Panc1 (cell line): Measurements from ENCODE around the gene IL10. TPM values are rescaled to one million over a fixed set of nuclear protein-coding genes. Genes with fewer than 3 reads are reported as not detected.

Source experiments
- ATAC-seq: fragments of 200-7000 bp; cut with Tn5 transposase; 2 replicates; pipeline ENCODE4 v1.9.1; 2020; ENCODE audit warnings: mild to moderate bottlenecking, moderate library complexity
- BruUV-seq: library from RNA; stranded (reverse); fragments of 400-500 nt; replicated peaks from 2 replicates; lab custom pipeline; 2021; lab: Mats Ljungman, UMichigan
- CTCF ChIA-PET: fragments of 300-600 bp; sonication (Branson Sonifier 250); formaldehyde crosslinking; loops from one replicate; lab custom pipeline; 2022; ENCODE audit warnings: antibody characterized with exemption; lab: Charles Lee
- POLR2A ChIA-PET: fragments of 300-600 bp; sonication (Branson Sonifier 250); formaldehyde crosslinking; loops from one replicate; lab custom pipeline; 2022; ENCODE audit warnings: antibody characterized with exemption; lab: Charles Lee
- DNase-seq: peaks from one replicate; pipeline ENCODE4 v3.0.0-alpha.2; 2010; ENCODE audit warnings: low read depth, low spot score
- H3K27ac ChIP-seq: 2 replicates; pipeline ENCODE4 v1.5.1; 2011; ENCODE audit warnings: mild to moderate bottlenecking, low read length, inconsistent platforms
- H3K27me3 ChIP-seq: fragments of 200-500 bp; sonication (Bioruptor generic); 2 replicates; pipeline ENCODE4 v1.6.0; 2014; ENCODE audit warnings: low read length, inconsistent platforms; ENCODE audit not compliant: control insufficient read depth, insufficient read depth
- H3K36me3 ChIP-seq: fragments of 200-500 bp; sonication (Bioruptor generic); 2 replicates; pipeline ENCODE4 v1.5.1; 2014; ENCODE audit warnings: inconsistent platforms, mild to moderate bottlenecking, low read length, moderate library complexity; ENCODE audit not compliant: control insufficient read depth, insufficient read depth
- H3K4me1 ChIP-seq: 2 replicates; pipeline ENCODE4 v1.5.1; 2011; ENCODE audit warnings: inconsistent platforms, mild to moderate bottlenecking, low read length, moderate library complexity; ENCODE audit not compliant: control insufficient read depth, insufficient read depth
- H3K4me3 ChIP-seq, 2 experiments: 2 replicates each; pipeline ENCODE4 v1.5.1; 2011 to 2012; ENCODE audit warnings: low read depth in 2 of 2, low read length in 2 of 2, mild to moderate bottlenecking in 2 of 2, inconsistent platforms in 1 of 2, moderate library complexity in 1 of 2
- H3K9me3 ChIP-seq: fragments of 200-500 bp; sonication (Bioruptor generic); 2 replicates; pipeline ENCODE4 v1.5.1; 2014; ENCODE audit warnings: low read depth, mild to moderate bottlenecking, inconsistent platforms, low read length, moderate library complexity; ENCODE audit not compliant: control insufficient read depth, insufficient read depth
- POLR2AphosphoS5 ChIP-seq: IDR thresholded peaks from 2 replicates; pipeline ENCODE4 v1.6.1; 2012; ENCODE audit warnings: mild to moderate bottlenecking, low read depth, low read length, moderate library complexity
- SIN3A ChIP-seq: IDR thresholded peaks from 2 replicates; pipeline ENCODE4 v1.6.1; 2012; ENCODE audit warnings: low read depth, mild to moderate bottlenecking, low read length, moderate library complexity, borderline replicate concordance; ENCODE audit not compliant: insufficient read depth
- TCF7L2 ChIP-seq: IDR thresholded peaks from 2 replicates; pipeline ENCODE4 v1.6.1; 2011; ENCODE audit warnings: mild to moderate bottlenecking, low read depth, low read length, inconsistent platforms
- in situ Hi-C: cut with HindIII; loops from 2 replicates; pipeline ENCODE4 v1.10.0; 2016; ENCODE audit warnings: low sequenced_read_pairs, low pct_unique_long_range_greater_than_20kb
- intact Hi-C: fragments of 100-400 bp; cut with micrococcal nuclease; formaldehyde crosslinking; loops from one replicate; pipeline ENCODE4 v1.10.0; 2022; ENCODE audit not compliant: unreplicated experiment
- total RNA-seq: library from RNA; stranded (reverse); gene quantifications from one replicate; pipeline ENCODE4 v1.2.1, GENCODE V29; 2021; ENCODE audit not compliant: unreplicated experiment
- TF ChIP-seq, protein P1 (sequence below): fragments of 450-650 bp; IDR thresholded peaks from 2 replicates; pipeline ENCODE4 v1.5.1; 2017; ENCODE audit warnings: mild to moderate bottlenecking
- TF ChIP-seq, protein P2 (sequence below), 2 experiments: IDR thresholded peaks; 2 replicates each; pipeline ENCODE4 v1.6.1; 2011 to 2012; ENCODE audit warnings: low read depth in 2 of 2, control low read depth in 1 of 2, low read length in 1 of 2, mild to moderate bottlenecking in 1 of 2, moderate library complexity in 1 of 2; ENCODE audit not compliant: insufficient read depth in 1 of 2

IL10 gene
- total RNA-seq, 1 experiment from 2014 or later, result not detected

- Histone ChIP-seq H3K27ac (no peak overlapping the region), H3K9me3 (no peaks in the 10 kb centered on the region), H3K4me3 (no peak overlapping the region), H3K4me1 (no peaks in the 10 kb centered on the region), H3K36me3 (no peaks in the 10 kb centered on the region), H3K27me3 (no peaks in the 10 kb centered on the region)
- ChIA-PET CTCF (interaction anchor here (0.5 to 2.3 kb wide), 6 partner anchors 71 to 247 kb away, joined by 3 to 8 read pairs (median 4); partner anchors contain the start of gene DYRK3), POLR2A (no interaction called here)
- peak; percentile 74 for ATAC-seq
- TF ChIP-seq, protein P1, sequence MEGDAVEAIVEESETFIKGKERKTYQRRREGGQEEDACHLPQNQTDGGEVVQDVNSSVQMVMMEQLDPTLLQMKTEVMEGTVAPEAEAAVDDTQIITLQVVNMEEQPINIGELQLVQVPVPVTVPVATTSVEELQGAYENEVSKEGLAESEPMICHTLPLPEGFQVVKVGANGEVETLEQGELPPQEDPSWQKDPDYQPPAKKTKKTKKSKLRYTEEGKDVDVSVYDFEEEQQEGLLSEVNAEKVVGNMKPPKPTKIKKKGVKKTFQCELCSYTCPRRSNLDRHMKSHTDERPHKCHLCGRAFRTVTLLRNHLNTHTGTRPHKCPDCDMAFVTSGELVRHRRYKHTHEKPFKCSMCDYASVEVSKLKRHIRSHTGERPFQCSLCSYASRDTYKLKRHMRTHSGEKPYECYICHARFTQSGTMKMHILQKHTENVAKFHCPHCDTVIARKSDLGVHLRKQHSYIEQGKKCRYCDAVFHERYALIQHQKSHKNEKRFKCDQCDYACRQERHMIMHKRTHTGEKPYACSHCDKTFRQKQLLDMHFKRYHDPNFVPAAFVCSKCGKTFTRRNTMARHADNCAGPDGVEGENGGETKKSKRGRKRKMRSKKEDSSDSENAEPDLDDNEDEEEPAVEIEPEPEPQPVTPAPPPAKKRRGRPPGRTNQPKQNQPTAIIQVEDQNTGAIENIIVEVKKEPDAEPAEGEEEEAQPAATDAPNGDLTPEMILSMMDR, result peak; percentile 86
- no peak for TF ChIP-seq SIN3A
- in situ Hi-C loops (no loop called here), intact Hi-C loops (loop anchor here (10.0 kb wide), 1 partner anchor 250 kb away; no protein-coding TSS in a partner anchor)
- peak; percentile 39 for DNase-seq
- BruUV-seq, result no TSS peak
Observed at GRCh38 chr1:206734499-206735142, 37.7 kb downstream of the IL10 start.

DNA sequence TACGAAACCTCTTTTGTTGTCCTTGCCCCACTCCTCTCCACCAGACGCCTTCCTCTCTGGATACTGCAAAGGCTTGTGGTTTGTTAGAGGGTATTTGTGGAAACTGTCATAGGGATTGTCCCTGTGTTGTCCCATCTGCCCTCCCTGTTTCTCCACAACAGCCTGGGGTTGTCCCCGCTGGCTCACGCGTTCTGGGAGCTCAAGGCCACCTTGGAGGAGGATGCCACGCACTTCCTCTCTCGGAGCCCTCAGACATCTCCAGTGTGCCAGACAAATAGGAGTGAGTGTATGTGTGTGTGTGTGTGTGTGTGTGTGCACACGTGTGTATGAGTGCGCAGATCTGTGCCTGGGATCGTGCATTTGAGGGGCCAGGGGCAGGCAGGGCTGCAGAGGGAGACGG is 39.3 kb downstream of the IL10 start:
- Histone ChIP-seq H3K4me1 (no peaks in the 10 kb centered on the region), H3K36me3 (no peaks in the 10 kb centered on the region; the same call in 1 of the 2 replicates), H3K9me3 (no peaks in the 10 kb centered on the region), H3K4me3 (no peak overlapping the region), H3K27me3 (no peaks in the 10 kb centered on the region), H3K27ac (no peak overlapping the region)
- TF ChIP-seq TCF7L2 (no peak), SIN3A (no peak), POLR2AphosphoS5 (no peak)
- TF ChIP-seq, protein P2, sequence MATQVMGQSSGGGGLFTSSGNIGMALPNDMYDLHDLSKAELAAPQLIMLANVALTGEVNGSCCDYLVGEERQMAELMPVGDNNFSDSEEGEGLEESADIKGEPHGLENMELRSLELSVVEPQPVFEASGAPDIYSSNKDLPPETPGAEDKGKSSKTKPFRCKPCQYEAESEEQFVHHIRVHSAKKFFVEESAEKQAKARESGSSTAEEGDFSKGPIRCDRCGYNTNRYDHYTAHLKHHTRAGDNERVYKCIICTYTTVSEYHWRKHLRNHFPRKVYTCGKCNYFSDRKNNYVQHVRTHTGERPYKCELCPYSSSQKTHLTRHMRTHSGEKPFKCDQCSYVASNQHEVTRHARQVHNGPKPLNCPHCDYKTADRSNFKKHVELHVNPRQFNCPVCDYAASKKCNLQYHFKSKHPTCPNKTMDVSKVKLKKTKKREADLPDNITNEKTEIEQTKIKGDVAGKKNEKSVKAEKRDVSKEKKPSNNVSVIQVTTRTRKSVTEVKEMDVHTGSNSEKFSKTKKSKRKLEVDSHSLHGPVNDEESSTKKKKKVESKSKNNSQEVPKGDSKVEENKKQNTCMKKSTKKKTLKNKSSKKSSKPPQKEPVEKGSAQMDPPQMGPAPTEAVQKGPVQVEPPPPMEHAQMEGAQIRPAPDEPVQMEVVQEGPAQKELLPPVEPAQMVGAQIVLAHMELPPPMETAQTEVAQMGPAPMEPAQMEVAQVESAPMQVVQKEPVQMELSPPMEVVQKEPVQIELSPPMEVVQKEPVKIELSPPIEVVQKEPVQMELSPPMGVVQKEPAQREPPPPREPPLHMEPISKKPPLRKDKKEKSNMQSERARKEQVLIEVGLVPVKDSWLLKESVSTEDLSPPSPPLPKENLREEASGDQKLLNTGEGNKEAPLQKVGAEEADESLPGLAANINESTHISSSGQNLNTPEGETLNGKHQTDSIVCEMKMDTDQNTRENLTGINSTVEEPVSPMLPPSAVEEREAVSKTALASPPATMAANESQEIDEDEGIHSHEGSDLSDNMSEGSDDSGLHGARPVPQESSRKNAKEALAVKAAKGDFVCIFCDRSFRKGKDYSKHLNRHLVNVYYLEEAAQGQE (IDR thresholded peaks at IDR 0.05; ENCODE audit: insufficient read depth in 1 of 2, low read depth in 2 of 2, low read length in 1 of 2), result no peak
- TF ChIP-seq, protein P1, result no peak
- no TSS peak for BruUV-seq
- DNase-seq (no peak), ATAC-seq (no peak)
- CTCF ChIA-PET, result interaction anchor here (1.1 to 2.3 kb wide), 2 partner anchors 77 to 180 kb away, joined by 5 to 8 read pairs; no protein-coding TSS in a partner anchor
- intact Hi-C loops, result loop anchor here (10.0 kb wide), 1 partner anchor 252 kb away; no protein-coding TSS in a partner anchor
- POLR2A ChIA-PET, result no interaction called here
- in situ Hi-C loops, result no loop called here
